H1 (cell line): ENCODE data around the gene POLR3A. TPM values are rescaled to one million over a fixed set of nuclear protein-coding genes. Genes with fewer than 3 reads are reported as not detected.

Experiments used
- SP1 ChIP-seq: IDR thresholded peaks from 2 replicates; pipeline ENCODE4 v1.6.1; 2011; ENCODE audit warnings: low read depth, low read length
- ZNF274 ChIP-seq: IDR thresholded peaks from 2 replicates; pipeline ENCODE4 v1.7.0; 2012; ENCODE audit warnings: low read length, borderline replicate concordance; ENCODE audit errors: extremely low read depth
- polyA plus RNA-seq, 7 experiments: library from polyadenylated mRNA; depleted of rRNA in 3 of 7; stranded (reverse) in 5 of 7; unstranded in 2 of 7; fragments of >200 nt in 5 of 7; fragments of 200-250 nt in 2 of 7; gene quantifications; 1 replicate in 5 of 7; 2 replicates in 1 of 7; 4 replicates in 1 of 7; pipeline versions ENCODE4 v1.2.1 to v1.2.3, GENCODE V29; 2011 to 2013; ENCODE audit warnings: missing spikeins in 2 of 7, mixed read lengths in 2 of 7
- total RNA-seq: library from RNA; stranded (reverse); fragmentation: NEBNext Ultra II Directional; extraction: Animal tissue kit (Norgen Biotek cat#: 25700); gene quantifications from 2 replicates; pipeline ENCODE4 v1.2.1, GENCODE V29; 2021

The POLR3A gene
- total and polyA plus RNA-seq, 2 of the 8 experiments (the other 6 are each of a cell fraction or from before 2014, with no cell fraction given) = 11.3 to 38.6 TPM

GRCh38 chr10:78038791-78039547, 9.7 kb upstream of the POLR3A start (continued):
- no peak for TF ChIP-seq SP1
- no peak for TF ChIP-seq ZNF274
- TF ChIP-seq, all 59 proteins: peak for 2
